WTC11 (cell line): Measurements from ENCODE around the gene LHX4. TPM values are rescaled to one million over a fixed set of nuclear protein-coding genes. Genes with fewer than 3 reads are reported as not detected.

Source experiments
- ATAC-seq: fragments of 200-7000 bp; cut with Tn5 transposase; 2 replicates; pipeline ENCODE4 v1.10.0; 2021; ENCODE audit warnings: mild to moderate bottlenecking, moderate library complexity
- CTCF ChIA-PET: fragments of 300-600 bp; sonication (Branson Sonifier 250); formaldehyde crosslinking; loops from one replicate; lab custom pipeline; 2021; ENCODE audit warnings: antibody characterized with exemption; lab: Charles Lee
- POLR2A ChIA-PET: fragments of 350-600 bp; sonication (Branson Sonifier 250); formaldehyde crosslinking; loops from one replicate; lab custom pipeline; 2021; ENCODE audit warnings: antibody characterized with exemption; lab: Charles Lee
- DNase-seq: peaks from one replicate; pipeline ENCODE4 v3.0.0; 2021; ENCODE audit warnings: low spot score
- H3K27ac Mint-ChIP-seq: 2 replicates; pipeline ENCODE4 v1.8.0; 2021; ENCODE audit warnings: mixed read lengths
- H3K27me3 Mint-ChIP-seq: 2 replicates; pipeline ENCODE4 v1.8.0; 2021; ENCODE audit warnings: low read depth, mild to moderate bottlenecking, moderate library complexity, mixed read lengths
- H3K36me3 Mint-ChIP-seq: 2 replicates; pipeline ENCODE4 v1.8.0; 2021; ENCODE audit warnings: mixed read lengths
- H3K4me1 Mint-ChIP-seq: 2 replicates; pipeline ENCODE4 v1.8.0; 2022; ENCODE audit warnings: mixed read lengths
- H3K4me3 Mint-ChIP-seq: 2 replicates; pipeline ENCODE4 v1.8.0; 2021; ENCODE audit warnings: mild to moderate bottlenecking, moderate library complexity, mixed read lengths
- H3K9me3 Mint-ChIP-seq: 2 replicates; pipeline ENCODE4 v1.8.0; 2021; ENCODE audit warnings: mixed read lengths
- ARID4B ChIP-seq: sonication (generic); formaldehyde crosslinking; IDR thresholded peaks from 2 replicates; pipeline ENCODE4 v1.8.0; 2023; ENCODE audit warnings: missing genetic modification reagents, mild to moderate bottlenecking, borderline replicate concordance
- CBFB ChIP-seq: sonication (generic); formaldehyde crosslinking; IDR thresholded peaks from 2 replicates; pipeline ENCODE4 v1.8.1; 2022; ENCODE audit warnings: mild to moderate bottlenecking, low read depth, missing genetic modification reagents
- E2F4 ChIP-seq: sonication (generic); formaldehyde crosslinking; IDR thresholded peaks from 2 replicates; pipeline ENCODE4 v1.8.1; 2022; ENCODE audit warnings: low read depth, mild to moderate bottlenecking, moderate library complexity, missing genetic modification reagents, borderline replicate concordance
- ERG ChIP-seq: fragments of 250-450 bp; sonication (Bioruptor Pico); IDR thresholded peaks from 2 replicates; pipeline ENCODE4 v1.8.0; 2021; ENCODE audit warnings: mild to moderate bottlenecking
- IRF2 ChIP-seq: sonication (generic); formaldehyde crosslinking; IDR thresholded peaks from 2 replicates; pipeline ENCODE4 v1.8.0; 2022; ENCODE audit warnings: low read depth, missing genetic modification reagents, borderline replicate concordance
- RELA ChIP-seq: sonication (generic); formaldehyde crosslinking; IDR thresholded peaks from 2 replicates; pipeline ENCODE4 v1.8.1; 2022; ENCODE audit warnings: missing genetic modification reagents, mild to moderate bottlenecking, borderline replicate concordance
- USF1 ChIP-seq: sonication (generic); formaldehyde crosslinking; IDR thresholded peaks from 2 replicates; pipeline ENCODE4 v1.8.0; 2022; ENCODE audit warnings: mild to moderate bottlenecking, missing genetic modification reagents
- ZNF281 ChIP-seq: sonication (generic); formaldehyde crosslinking; IDR thresholded peaks from 2 replicates; pipeline ENCODE4 v1.8.0; 2023; ENCODE audit warnings: mild to moderate bottlenecking, missing genetic modification reagents
- total RNA-seq: library from RNA; stranded (reverse); gene quantifications from 3 replicates; pipeline ENCODE4 v1.2.3, GENCODE V29; 2021

Gene LHX4
- total RNA-seq, 1 experiment from 2014 or later: 19.2 TPM

GRCh38 chr1:180286417-180286816, 56.4 kb downstream of the LHX4 start (continued):
- TF ChIP-seq ZNF281 (CRISPR knock-in tag) (no peak), IRF2 (CRISPR knock-in tag) (no peak), ARID4B (CRISPR knock-in tag) (no peak)

GRCh38 chr1:180287988-180288705, 58.1 kb downstream of the LHX4 start:
- H3K4me1 Mint-ChIP-seq: peaks cover 3% of the 10 kb centered on the region
- no peak for ATAC-seq
- H3K27ac Mint-ChIP-seq: no peak overlapping the region

More at GRCh38 chr1:180287988-180288705, 58.1 kb downstream of the LHX4 start:
- ChIA-PET CTCF (no interaction called here), POLR2A (interaction anchor here (0.6 kb wide), 1 partner anchor 1816 kb away, joined by 3 read pairs; no protein-coding TSS in a partner anchor)
- peaks cover 8% of the 10 kb centered on the region for H3K9me3 Mint-ChIP-seq
- H3K4me3 Mint-ChIP-seq: no peak overlapping the region
- TF ChIP-seq E2F4 (CRISPR knock-in tag) (no peak), RELA (CRISPR knock-in tag) (no peak), ERG (CRISPR knock-in tag) (no peak), CBFB (CRISPR knock-in tag) (no peak), USF1 (CRISPR knock-in tag) (no peak)
- no peaks in the 10 kb centered on the region for H3K27me3 Mint-ChIP-seq
- no peak for DNase-seq
- H3K36me3 Mint-ChIP-seq: peaks cover 7% of the 10 kb centered on the region; the same call in 1 of the 2 replicates
